Muscle layer of colon (tissue), 2 donors: ENCODE data around the gene SIGLEC6.

ENCODE experiments used
- H3K27ac ChIP-seq: one replicate; pipeline ENCODE4 v1.7.0; 2013; ENCODE audit warnings: low read depth, mild to moderate bottlenecking, low read length, moderate library complexity
- H3K27me3 ChIP-seq, 2 donors: one replicate each; pipeline ENCODE4 v1.7.0; 2013; ENCODE audit warnings: low read length in 2 of 2, mild to moderate bottlenecking in 2 of 2; ENCODE audit not compliant: insufficient read depth in 2 of 2, control insufficient read depth in 1 of 2
- H3K36me3 ChIP-seq: one replicate; pipeline ENCODE4 v1.7.0; 2013; ENCODE audit warnings: mild to moderate bottlenecking, low read length; ENCODE audit not compliant: insufficient read depth
- H3K4me1 ChIP-seq: one replicate; pipeline ENCODE4 v1.7.0; 2013; ENCODE audit warnings: mild to moderate bottlenecking, low read length; ENCODE audit not compliant: insufficient read depth
- H3K4me3 ChIP-seq, 2 donors: one replicate each; pipeline ENCODE4 v1.7.0; 2013; ENCODE audit warnings: low read length in 2 of 2, low read depth in 1 of 2, mild to moderate bottlenecking in 1 of 2, moderate library complexity in 1 of 2
- H3K9ac ChIP-seq: one replicate; pipeline ENCODE4 v1.7.0; 2013; ENCODE audit warnings: low read length
- H3K9me3 ChIP-seq: one replicate; pipeline ENCODE4 v1.7.0; 2013; ENCODE audit warnings: mild to moderate bottlenecking, low read length
- donor health status: abdominal sarcoma.
- donor health status: Adenocarcinoma of cecum.

SIGLEC6 gene

GRCh38 chr19:51469629-51470028 lies 61.8 kb downstream of the SIGLEC6 start:
- no peaks in the 10 kb centered on the region for H3K9me3 ChIP-seq
- H3K36me3 ChIP-seq: no peaks in the 10 kb centered on the region
- H3K4me3 ChIP-seq: no peak overlapping the region
- H3K9ac ChIP-seq: no peak overlapping the region
- H3K27me3 ChIP-seq: peaks cover 0 to 11% of the 10 kb centered on the region in 2 donors
- H3K4me1 ChIP-seq: no peaks in the 10 kb centered on the region
- no peak overlapping the region for H3K27ac ChIP-seq

GRCh38 chr19:51469162-51469561 lies 62.3 kb downstream of the SIGLEC6 start:
- no peak overlapping the region for H3K4me3 ChIP-seq
- peaks cover 0 to 11% of the 10 kb centered on the region in 2 donors for H3K27me3 ChIP-seq
- no peaks in the 10 kb centered on the region for H3K9me3 ChIP-seq
- no peak overlapping the region for H3K9ac ChIP-seq
- H3K27ac ChIP-seq: no peak overlapping the region
- no peaks in the 10 kb centered on the region for H3K36me3 ChIP-seq
- no peaks in the 10 kb centered on the region for H3K4me1 ChIP-seq

GRCh38 chr19:51468545-51468920 lies 62.9 kb downstream of the SIGLEC6 start:
- Histone ChIP-seq H3K9me3 (no peaks in the 10 kb centered on the region), H3K27me3 (peaks cover 0 to 9% of the 10 kb centered on the region in 2 donors), H3K36me3 (no peaks in the 10 kb centered on the region), H3K4me3 (no peak overlapping the region), H3K4me1 (no peaks in the 10 kb centered on the region), H3K27ac (no peak overlapping the region), H3K9ac (no peak overlapping the region)

DNA sequence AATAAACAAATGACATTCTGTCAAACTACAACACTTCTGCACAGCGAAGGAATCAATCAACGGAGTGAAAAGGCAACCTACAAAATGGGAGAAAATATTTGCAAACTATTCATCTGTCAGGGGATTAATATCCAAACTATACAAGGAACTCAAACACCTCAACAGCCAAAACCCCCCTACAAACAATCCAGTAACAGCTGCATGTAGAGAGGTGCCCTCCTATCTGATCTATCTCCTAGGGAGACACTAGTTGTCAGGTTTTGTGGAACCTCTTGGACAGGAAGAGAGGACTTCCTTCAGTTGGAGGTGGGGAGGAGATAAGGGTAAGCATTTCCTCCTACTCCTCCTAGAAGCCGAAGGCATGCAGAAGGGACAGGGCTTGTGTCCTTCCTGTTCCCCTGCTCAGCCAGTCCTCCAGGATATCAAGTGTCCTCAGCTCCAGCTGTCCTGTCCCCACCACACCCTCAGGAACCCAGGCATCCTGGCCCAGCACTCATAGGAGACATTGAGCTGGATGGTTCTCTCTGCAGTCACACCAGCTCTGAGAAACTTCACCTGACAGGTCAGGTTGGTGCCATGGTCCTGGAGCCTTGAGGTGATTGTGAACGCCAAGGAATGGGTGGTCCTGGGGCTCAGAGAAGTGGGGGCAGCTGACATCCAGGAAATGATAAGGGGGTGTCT lies 63.5 kb downstream of the SIGLEC6 start:
- peaks cover 0 to 5% of the 10 kb centered on the region in 2 donors for H3K27me3 ChIP-seq

More for the DNA sequence above, 63.5 kb downstream of the SIGLEC6 start:
- Histone ChIP-seq H3K27ac (no peak overlapping the region), H3K4me3 (no peak overlapping the region), H3K9me3 (no peaks in the 10 kb centered on the region), H3K9ac (no peak overlapping the region), H3K36me3 (no peaks in the 10 kb centered on the region), H3K4me1 (no peaks in the 10 kb centered on the region)
